K562 (cell line): ENCODE data around the gene CD4. TPM values are rescaled to one million over a fixed set of nuclear protein-coding genes. Genes with fewer than 3 reads are reported as not detected.

Experiments used
- ATAC-seq: fragments of 200-7000 bp; cut with Tn5 transposase; 3 replicates; pipeline ENCODE4 v1.9.1; 2020; ENCODE audit warnings: moderate library complexity
- BruUV-seq: library from RNA; stranded (reverse); fragments of 400-500 nt; replicated peaks from 2 replicates; lab custom pipeline; 2021; lab: Mats Ljungman, UMichigan
- CTCF ChIA-PET: fragments of 300-600 bp; formaldehyde crosslinking; extraction: SDS; loops from one replicate; lab custom pipeline; 2021; ENCODE audit warnings: low intra/inter-chr PET ratio; lab: Yijun Ruan, JAX
- POLR2A ChIA-PET: fragments of 300-600, 350-650 bp; sonication (Branson Sonifier 250); formaldehyde crosslinking; extraction: SDS; loops from one replicate; lab custom pipeline; 2021; ENCODE audit warnings: antibody characterized with exemption, inconsistent platforms; lab: Yijun Ruan, JAX
- DNase-seq, 4 experiments: peaks; one replicate each; pipeline versions ENCODE4 v3.0.0 to v3.0.0-alpha.2; 2011 to 2018; ENCODE audit warnings: low spot score in 3 of 4, mixed read lengths in 3 of 4; ENCODE audit errors: extremely low read depth in 1 of 4
- FAIRE-seq: peaks from 2 replicates; lab custom pipeline; 2011; peaks lifted over from hg19 to GRCh38; lab: Jason Lieb, UNC
- H2AFZ ChIP-seq: 2 replicates; pipeline ENCODE4 v1.6.0; 2011; ENCODE audit warnings: low read depth, low read length, control low read depth, inconsistent platforms
- H3K27ac ChIP-seq: fragments of 200-600 bp; 3 replicates; pipeline ENCODE4 v1.8.0; 2011; ENCODE audit warnings: low read depth, mild to moderate bottlenecking, control low read depth, inconsistent platforms, low read length, moderate library complexity, mixed read lengths; ENCODE audit errors: extremely low read depth
- H3K27me3 ChIP-seq, 2 experiments: fragments of 300-600 bp in 1 of 2; 2 replicates in 1 of 2; 3 replicates in 1 of 2; pipeline versions ENCODE4 v1.6.0 to v1.8.0; 2011; ENCODE audit warnings: inconsistent platforms in 2 of 2, low read length in 2 of 2, mild to moderate bottlenecking in 1 of 2, mixed read lengths in 1 of 2, moderate library complexity in 1 of 2; ENCODE audit not compliant: control insufficient read depth in 2 of 2, insufficient read depth in 2 of 2
- H3K36me3 ChIP-seq: fragments of 300-600 bp; 3 replicates; pipeline ENCODE4 v1.8.0; 2011; ENCODE audit warnings: mild to moderate bottlenecking, low read length, inconsistent platforms; ENCODE audit not compliant: control insufficient read depth, insufficient read depth
- H3K4me1 ChIP-seq, 2 experiments: fragments of 200-600 bp in 1 of 2; replicated peaks in 1 of 2; 2 replicates in 1 of 2; 3 replicates in 1 of 2; pipeline versions ENCODE4 v1.5.1 to v1.8.0; 2011; ENCODE audit warnings: inconsistent platforms in 2 of 2, low read length in 2 of 2, mild to moderate bottlenecking in 1 of 2, mixed read lengths in 1 of 2, moderate library complexity in 1 of 2; ENCODE audit not compliant: control insufficient read depth in 2 of 2, insufficient read depth in 2 of 2
- H3K4me2 ChIP-seq: 2 replicates; pipeline ENCODE4 v1.6.1; 2011; ENCODE audit warnings: low read length, control low read depth, inconsistent platforms, mixed read lengths; ENCODE audit not compliant: insufficient read depth
- H3K4me3 ChIP-seq: fragments of 200-600 bp; sonication (generic), shearing (Covaris generic); 2 replicates; pipeline ENCODE4 v1.5.1; 2016; ENCODE audit warnings: control low read depth, inconsistent platforms
- H3K79me2 ChIP-seq: fragments of 200-600 bp; 3 replicates; pipeline ENCODE4 v1.8.0; 2011; ENCODE audit warnings: low read length, inconsistent platforms; ENCODE audit not compliant: control insufficient read depth, insufficient read depth
- H3K9ac ChIP-seq, 2 experiments: 2 replicates each; pipeline versions ENCODE4 v1.6.0 to v1.6.1; 2011; ENCODE audit warnings: low read depth in 2 of 2, low read length in 2 of 2, control low read depth in 1 of 2, inconsistent platforms in 1 of 2, mild to moderate bottlenecking in 1 of 2, mixed read lengths in 1 of 2; ENCODE audit not compliant: insufficient read depth in 1 of 2
- H3K9me1 ChIP-seq: one replicate; pipeline ENCODE4 v1.6.0; 2011; ENCODE audit warnings: inconsistent platforms, mild to moderate bottlenecking, low read length, moderate library complexity; ENCODE audit not compliant: control insufficient read depth, insufficient read depth
- H3K9me3 ChIP-seq: replicated peaks from 2 replicates; pipeline ENCODE4 v1.5.1; 2011; ENCODE audit warnings: low read depth, low read length, inconsistent platforms; ENCODE audit not compliant: control insufficient read depth, insufficient read depth
- H4K20me1 ChIP-seq: replicated peaks from 2 replicates; pipeline ENCODE4 v1.6.1; 2011; ENCODE audit warnings: low read length, inconsistent platforms, mixed read lengths; ENCODE audit not compliant: control insufficient read depth, insufficient read depth
- MYNN ChIP-seq, 2 experiments: sonication (generic); formaldehyde crosslinking in 1 of 2; IDR thresholded peaks; 2 replicates each; pipeline versions ENCODE4 v1.5.0 to v1.6.1; 2016 to 2020; ENCODE audit warnings: antibody characterized with exemption in 1 of 2, missing genetic modification reagents in 1 of 2
- RHOXF2B ChIP-seq: fragments of 250-450 bp; sonication (Bioruptor Pico); conservative IDR thresholded peaks from 2 replicates; pipeline ENCODE4 v1.5.1; 2021
- SPI1 ChIP-seq: IDR thresholded peaks from 2 replicates; pipeline ENCODE4 v1.6.1; 2011; ENCODE audit warnings: low read depth, low read length, control low read depth, borderline replicate concordance
- ZNF707 ChIP-seq: fragments of 250-450 bp; sonication (Bioruptor Pico); conservative IDR thresholded peaks from 2 replicates; pipeline ENCODE4 v1.8.0; 2022; ENCODE audit warnings: inconsistent platforms, mild to moderate bottlenecking, moderate library complexity
- WGBS: fragments of 100-300 bp; shearing (Covaris generic); methylation state at CpG from one replicate; pipeline ENCODE4 v1.1.6; 2016; ENCODE audit warnings: low coverage, mixed read lengths; ENCODE audit not compliant: insufficient coverage; ENCODE audit errors: missing lambda C conversion rate; 5-methylcytosine and 5-hydroxymethylcytosine counted together
- in situ Hi-C: fragments of 300-500 bp; cut with MboI; formaldehyde crosslinking; loops from 4 replicates; pipeline ENCODE4 v1.15.0; 2018; ENCODE audit warnings: inconsistent platforms, mixed read lengths
- intact Hi-C: fragments of 100-400 bp; cut with micrococcal nuclease; formaldehyde crosslinking; loops from 2 replicates; pipeline ENCODE4 v1.14.2; 2022
- polyA plus RNA-seq, 8 experiments: library from polyadenylated mRNA; depleted of rRNA in 4 of 8; stranded (reverse) in 5 of 8; unstranded in 3 of 8; fragments of >200 nt; fragmentation: Nextera tagmentation in 2 of 8; fragmentation: Illumina TruSeq in 1 of 8; extraction: Ambion mirVana in 2 of 8; extraction: Trizol in 1 of 8; gene quantifications; 2 replicates each; pipeline versions ENCODE4 v1.2.1 to v1.2.3, GENCODE V29; 2011 to 2014; ENCODE audit warnings: inconsistent platforms in 1 of 8, missing spikeins in 1 of 8
- total RNA-seq, 7 experiments: library from RNA; depleted of rRNA in 6 of 7; stranded (reverse); fragments of >200 nt in 6 of 7; fragmentation: Illumina TruSeq in 2 of 7; extraction: Trizol in 2 of 7; gene quantifications; 2 replicates each; pipeline versions ENCODE4 v1.2.1 to v1.2.3, GENCODE V29; 2011 to 2021; ENCODE audit warnings: low replicate concordance in 1 of 7

Gene CD4
- total and polyA plus RNA-seq, 9 of the 15 experiments (the other 6 are each of a cell fraction or from before 2014, with no cell fraction given) = 0.06 to 0.27 (median 0.09) TPM; not detected in 5

GRCh38 chr12:6771091-6771495, 18.2 kb upstream of the CD4 start:
- H3K9me1 ChIP-seq = no peaks in the 10 kb centered on the region
- DNase-seq = no peak
- no peak overlapping the region for H3K4me3 ChIP-seq
- H3K9ac ChIP-seq = 0 out of 4 replicates have a peak overlapping the region, but pooled peaks of 1 of the 2 experiments have one; percentile 58
- WGBS = 91% methylated on average over 3 of the region's 4 CpGs
- no peaks in the 10 kb centered on the region for H3K9me3 ChIP-seq
- FAIRE-seq = no peak
- ChIA-PET POLR2A (interaction anchor here (0.8 to 1.3 kb wide), 3 partner anchors 11 to 18 kb away, joined by 3 to 5 read pairs (median 4); partner anchors contain the start of gene MLF2), CTCF (interaction anchor here (0.7 kb wide), 1 partner anchor 19 kb away, joined by 3 read pairs; no protein-coding TSS in a partner anchor)
- ATAC-seq = no peak
- H3K4me2 ChIP-seq = no peak overlapping the region
- TF ChIP-seq ZNF707 = no peak
- TF ChIP-seq MYNN (IDR thresholded peaks at IDR 0.05) = peak; percentile 15; the same call in 1 of the 2 replicates
- no peak for TF ChIP-seq MYNN (CRISPR knock-in tag; IDR thresholded peaks at IDR 0.05)
- TF ChIP-seq RHOXF2B = no peak
- TF ChIP-seq SPI1 = peak; percentile 64; the same call in 1 of the 2 replicates
- H3K27ac ChIP-seq = no peak overlapping the region; the same call in 2 of the 3 replicates
- no peaks in the 10 kb centered on the region; a peak in 1 of 5 replicates for H3K27me3 ChIP-seq
- peaks cover 10 to 35% of the 10 kb centered on the region in 2 experiments; a peak in 4 of 5 replicates for H3K4me1 ChIP-seq
- in situ Hi-C loops (no loop called here), intact Hi-C loops (no loop called here)
- H3K36me3 ChIP-seq = peaks cover 32% of the 10 kb centered on the region; the same call in 2 of the 3 replicates
- no peak overlapping the region for H2AFZ ChIP-seq
- H3K79me2 ChIP-seq = peaks cover 27% of the 10 kb centered on the region
- BruUV-seq = no TSS peak
- no peaks in the 10 kb centered on the region for H4K20me1 ChIP-seq
